Central memory CD4-positive, alpha-beta T cell (primary cell): ENCODE results near the gene SPAG4.

Experiments used
- DNase-seq: peaks from one replicate; pipeline ENCODE4 v3.0.0; 2022

SPAG4 gene

GRCh38 chr20:35625584-35626385 lies 10.2 kb downstream of the SPAG4 start:
- DNase-seq: no peak

DNA sequence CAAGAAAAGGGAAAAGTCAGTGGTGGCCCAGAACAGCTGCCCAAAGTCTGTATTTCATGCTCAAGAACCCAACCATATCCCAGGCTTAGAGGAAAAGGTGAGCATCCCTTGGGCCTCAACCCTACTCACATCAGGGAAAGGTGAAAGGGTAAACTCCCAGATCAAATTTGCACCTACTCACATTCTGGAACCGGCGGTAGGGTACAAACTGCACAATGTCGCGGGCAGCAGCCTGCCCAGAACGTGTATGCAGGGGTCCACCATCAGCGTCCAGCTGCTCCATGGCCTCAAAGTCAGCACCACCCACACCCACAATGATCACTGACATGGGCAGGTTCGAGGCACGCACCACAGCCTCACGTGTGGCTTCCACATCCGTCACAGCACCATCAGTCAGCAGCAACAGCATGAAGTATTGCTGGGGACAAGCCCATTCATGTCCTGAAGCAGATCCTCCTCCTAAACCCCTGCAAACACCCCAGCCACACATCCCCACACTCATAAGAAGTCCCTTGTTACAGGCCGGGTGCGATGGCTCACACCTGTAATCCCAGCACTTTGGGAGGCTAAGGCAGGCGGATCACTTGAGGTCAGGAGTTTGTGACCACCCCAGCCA lies 10.9 kb downstream of the SPAG4 start:
- no peak for DNase-seq

GRCh38 chr20:35627121-35627520 lies 11.5 kb downstream of the SPAG4 start:
- no peak for DNase-seq

- no peak for DNase-seq
Measured at GRCh38 chr20:35629427-35630145, 14.0 kb downstream of the SPAG4 start.

GRCh38 chr20:35630636-35631035 lies 15.0 kb downstream of the SPAG4 start:
- DNase-seq: no peak

DNA sequence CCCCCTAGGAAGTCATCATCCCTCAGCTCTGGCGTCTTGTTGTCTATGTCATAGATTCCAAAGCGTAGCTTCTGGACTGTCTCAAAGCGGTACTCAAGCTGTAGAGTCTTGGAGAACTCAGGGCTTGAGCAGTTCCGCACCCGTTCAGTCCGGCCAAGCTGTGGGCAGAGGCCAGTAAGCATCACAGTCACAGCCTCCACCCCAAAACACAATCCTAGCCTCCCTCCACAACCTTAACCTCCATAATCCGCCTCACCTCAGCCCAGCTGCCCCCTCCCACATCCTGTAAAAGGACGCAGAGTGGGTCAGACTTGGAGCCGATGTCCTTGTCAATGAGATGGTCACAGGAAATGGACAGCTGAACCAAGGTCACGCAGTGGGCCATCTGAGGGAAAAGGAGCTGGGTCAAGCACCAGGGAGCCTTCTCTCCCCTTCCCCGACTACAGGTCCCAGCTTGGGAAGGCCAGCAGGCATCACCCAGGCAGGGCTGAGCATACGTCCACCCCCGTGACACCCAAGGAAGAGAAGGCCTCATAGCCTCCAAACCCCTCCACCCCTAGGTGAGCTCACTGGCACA lies 17.0 kb downstream of the SPAG4 start:
- no peak for DNase-seq

DNA sequence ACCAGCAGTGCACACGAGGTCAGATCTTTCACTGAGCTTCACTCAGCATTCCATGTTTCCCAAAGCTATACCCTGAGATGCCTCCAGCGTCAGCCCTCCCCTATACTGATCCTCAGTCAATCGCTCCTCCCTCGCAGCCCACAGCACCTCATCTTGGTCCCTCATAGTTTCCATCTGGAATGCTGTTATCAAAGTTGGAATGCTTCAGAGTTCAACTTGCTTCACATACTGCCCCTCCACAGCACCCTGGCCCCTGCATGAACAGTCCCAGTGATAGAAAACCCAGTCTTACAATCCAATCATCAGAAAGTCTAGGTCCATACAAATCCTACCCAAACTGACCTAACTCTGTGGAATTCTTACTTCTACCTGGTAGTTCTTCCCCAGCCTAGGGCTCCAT lies 20.0 kb downstream of the SPAG4 start:
- DNase-seq: no peak

- DNase-seq: no peak
Measured at GRCh38 chr20:35636095-35636494, 20.5 kb downstream of the SPAG4 start.

GRCh38 chr20:35637276-35637675 lies 21.6 kb downstream of the SPAG4 start:
- DNase-seq: no peak

GRCh38 chr20:35638751-35639150 lies 23.1 kb downstream of the SPAG4 start:
- DNase-seq: no peak

DNA sequence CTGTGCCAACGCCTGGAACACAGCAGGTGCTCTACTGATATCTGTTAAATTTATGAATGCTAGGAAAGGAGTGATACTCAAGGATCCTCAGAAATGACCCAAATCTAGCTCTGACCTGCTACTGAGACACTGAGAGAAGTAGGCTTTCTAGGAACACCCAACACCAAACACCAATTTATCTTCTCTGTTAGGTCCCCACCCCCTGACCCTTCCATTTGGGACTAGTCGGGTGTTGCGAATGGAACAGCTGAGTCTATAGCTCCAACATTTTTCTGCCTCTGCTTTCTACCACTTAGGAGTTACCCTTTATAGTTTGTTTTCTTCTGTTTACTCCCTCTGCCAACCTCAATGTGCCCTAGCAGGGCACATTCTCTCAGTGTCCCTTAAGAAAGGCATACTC lies 25.1 kb downstream of the SPAG4 start:
- DNase-seq: no peak

GRCh38 chr20:35641743-35642142 lies 26.1 kb downstream of the SPAG4 start:
- DNase-seq: no peak

GRCh38 chr20:35643045-35643444 lies 27.4 kb downstream of the SPAG4 start:
- no peak for DNase-seq

- DNase-seq: no peak
Measured at GRCh38 chr20:35644806-35645205, 29.2 kb downstream of the SPAG4 start.

GRCh38 chr20:35648836-35649235 lies 33.2 kb downstream of the SPAG4 start:
- no peak for DNase-seq

DNA sequence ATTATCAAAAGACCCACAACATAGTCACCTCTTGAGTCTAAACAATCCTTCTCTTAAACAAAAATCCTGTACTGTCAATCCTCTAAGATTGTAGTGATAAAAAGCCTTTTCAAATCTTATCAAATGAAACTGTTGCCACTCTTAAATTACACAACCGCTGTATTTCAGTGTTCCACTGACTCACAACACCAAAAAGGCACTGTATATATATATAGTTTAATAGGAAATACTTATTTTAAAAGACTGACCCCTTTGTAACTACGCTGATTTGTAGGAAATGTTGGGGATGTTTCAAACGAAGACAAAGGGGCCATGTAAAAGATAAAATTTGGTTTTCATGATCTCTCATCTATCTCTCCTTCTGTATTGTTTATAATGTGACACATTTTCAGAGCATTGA lies 35.0 kb downstream of the SPAG4 start:
- DNase-seq: no peak

DNA sequence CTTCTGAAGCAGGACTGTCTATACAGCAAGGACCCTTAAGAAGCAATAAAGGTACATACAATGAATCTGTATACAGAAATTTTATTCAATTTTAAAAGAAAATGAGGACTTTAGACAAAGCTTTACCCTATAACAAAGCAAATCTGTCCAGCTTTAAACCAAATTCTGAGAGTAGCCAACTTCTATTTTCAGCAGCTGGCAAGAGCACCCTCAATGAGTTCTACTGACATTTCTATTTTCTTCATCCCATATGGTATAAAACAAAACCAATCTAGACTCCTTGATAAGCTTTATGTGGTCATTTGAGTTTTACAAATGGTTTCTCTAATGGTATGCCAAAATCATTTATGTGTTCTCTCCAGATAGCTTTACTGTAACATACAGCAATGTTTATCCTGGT lies 36.3 kb downstream of the SPAG4 start:
- no peak for DNase-seq

DNA sequence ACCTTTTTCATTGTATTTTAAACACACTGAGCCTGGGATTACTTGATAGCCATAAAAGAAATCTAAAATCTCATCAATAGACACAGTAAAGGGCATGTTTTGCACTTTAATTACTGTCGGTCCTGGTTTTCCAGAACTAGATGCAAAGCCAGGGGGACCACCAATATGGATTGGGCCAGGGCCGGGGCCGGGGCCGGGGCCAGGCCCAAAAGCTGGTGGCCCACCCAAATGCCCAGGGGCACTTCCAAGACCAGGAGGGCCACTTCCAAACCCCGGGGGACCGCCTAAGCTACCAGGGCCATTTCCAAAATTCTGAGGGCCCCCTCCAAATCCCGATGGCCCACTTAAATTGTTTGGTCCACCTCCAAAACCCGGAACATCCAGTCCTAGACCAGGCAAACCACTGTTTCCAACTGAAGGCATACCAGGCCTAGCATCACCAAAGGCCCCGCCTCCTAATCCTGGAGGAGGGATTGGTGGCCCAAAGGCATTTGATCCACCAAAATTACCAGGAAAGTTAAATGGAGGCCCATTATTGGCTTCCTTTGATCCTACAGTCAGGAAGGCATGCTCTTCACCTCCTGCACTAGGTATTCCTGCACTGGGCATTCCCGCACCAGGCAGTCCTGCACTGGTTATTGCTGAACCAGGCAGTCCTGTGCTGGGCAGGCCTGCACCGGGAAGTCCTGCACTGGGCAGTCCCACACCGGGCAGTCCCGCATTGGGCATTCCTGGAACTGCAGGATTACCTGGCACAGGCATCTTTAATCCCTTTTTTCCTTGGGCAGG lies 37.2 kb downstream of the SPAG4 start:
- no peak for DNase-seq

- no peak for DNase-seq
Measured at GRCh38 chr20:35653430-35653734, 37.8 kb downstream of the SPAG4 start.

DNA sequence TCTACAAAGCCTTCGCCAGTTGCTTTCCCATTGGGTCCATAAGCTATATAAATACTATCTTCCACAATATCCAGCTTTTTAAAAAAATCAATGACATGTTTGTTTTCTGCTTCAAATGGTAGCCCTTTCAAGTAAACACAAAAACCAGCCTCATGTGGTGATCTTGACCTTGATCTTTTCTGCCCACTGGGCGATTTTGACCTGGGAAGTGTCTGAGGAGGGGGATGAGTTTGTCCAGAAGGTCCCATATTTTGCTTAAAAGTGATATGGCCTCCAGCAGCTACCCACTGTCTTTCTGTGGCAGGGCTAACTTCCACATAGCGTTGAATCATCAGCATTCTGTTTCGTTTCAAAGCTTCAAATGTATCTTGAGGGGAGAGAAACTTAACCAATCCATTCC lies 38.3 kb downstream of the SPAG4 start:
- no peak for DNase-seq

DNA sequence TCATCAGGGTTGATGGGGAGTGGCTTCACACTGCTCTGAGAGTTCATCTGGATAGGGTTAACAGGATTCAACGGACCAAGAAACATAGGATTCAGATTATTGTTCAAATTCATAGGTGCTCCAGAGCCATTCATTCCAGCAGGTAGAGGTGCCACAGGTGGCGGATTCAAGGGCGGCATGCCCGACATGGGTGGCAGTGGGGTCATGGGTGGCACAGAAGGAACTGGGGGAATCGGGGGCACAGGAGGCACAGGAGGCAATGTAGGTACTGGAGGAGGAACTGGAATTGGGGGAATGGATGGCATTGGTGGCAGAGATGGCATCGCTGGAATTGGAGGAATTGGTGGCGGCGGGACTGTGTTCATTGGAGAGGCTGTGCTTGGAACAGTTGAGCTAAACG lies 38.8 kb downstream of the SPAG4 start:
- no peak for DNase-seq

GRCh38 chr20:35657271-35657670 lies 41.6 kb downstream of the SPAG4 start:
- DNase-seq: no peak
